Measurements from ENCODE around the gene ITPKB. TPM values are rescaled to one million over a fixed set of nuclear protein-coding genes. Genes with fewer than 3 reads are reported as not detected.

ITPKB gene
- 21.7 and 29.5 TPM in 2 replicates for total RNA-seq

DNA sequence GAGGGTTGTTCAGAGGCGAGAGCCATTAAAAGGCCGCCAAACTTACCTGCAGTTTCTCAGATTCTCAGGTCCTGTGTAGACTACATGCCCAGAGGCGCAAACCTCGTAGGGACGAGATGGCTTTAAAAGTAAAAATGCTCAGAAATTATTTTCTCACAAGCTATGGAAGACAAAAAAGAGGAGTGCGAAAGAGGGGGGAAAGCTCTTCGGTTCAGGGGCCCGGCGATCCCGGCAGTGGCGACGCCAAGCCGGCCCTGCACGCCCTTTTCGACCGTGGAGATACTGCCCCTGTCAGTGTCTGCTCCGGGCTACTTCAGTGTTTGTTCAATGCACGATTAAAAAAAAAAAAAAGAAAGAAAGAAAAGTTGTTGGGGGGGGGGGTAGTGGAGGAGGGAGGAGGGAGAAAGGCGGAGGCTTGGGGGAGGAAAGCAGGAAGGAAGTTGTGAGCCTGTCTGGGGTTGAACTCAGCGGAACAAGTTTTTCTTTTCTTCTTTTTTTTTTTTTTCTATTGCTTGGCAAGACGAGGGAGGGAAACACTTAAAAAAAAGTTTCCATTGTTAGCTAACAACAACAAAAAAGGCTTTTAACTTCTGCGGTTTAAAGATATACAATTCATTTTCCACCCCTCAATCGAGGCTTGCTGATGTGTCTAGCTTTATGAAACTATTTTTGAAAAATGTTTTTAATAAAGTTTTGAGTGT is at the start of gene ITPKB:
Gene ITPKB, minus strand, starts transcription at position 288 of the 701 bp plus-strand sequence. CDS start 1,824 bp downstream, outside the sequence.

Other genes starting within 250 kb of the ITPKB start
- gene STUM, start 190.5 kb downstream of the ITPKB start, total RNA-seq, result not detected in 2 replicates
- 14.1 and 16.7 TPM in 2 replicates for gene PSEN2, start 131.3 kb upstream of the ITPKB start, total RNA-seq
- 8.5 and 8.8 TPM in 2 replicates for gene COQ8A, start 201.0 kb upstream of the ITPKB start, total RNA-seq